ENCODE results near the gene NTNG1.

Gene NTNG1

GRCh38 chr1:107162745-107163144 lies 21.9 kb downstream of the NTNG1 start:
- no peak for TF ChIP-seq GATA2 (IDR thresholded peaks at IDR 0.05; ENCODE audit: low read depth, low read length)
- TF ChIP-seq GATA3 (IDR thresholded peaks at IDR 0.05; ENCODE audit: low read depth, low read length): no peak

- TF ChIP-seq GATA3 (IDR thresholded peaks at IDR 0.05; ENCODE audit: low read depth, low read length) (no peak), GATA2 (IDR thresholded peaks at IDR 0.05; ENCODE audit: low read depth, low read length) (no peak)
Observed at GRCh38 chr1:107169615-107170014, 28.8 kb downstream of the NTNG1 start.

GRCh38 chr1:107171333-107171732 lies 30.5 kb downstream of the NTNG1 start:
- TF ChIP-seq GATA3 (IDR thresholded peaks at IDR 0.05; ENCODE audit: low read depth, low read length): no peak
- no peak for TF ChIP-seq GATA2 (IDR thresholded peaks at IDR 0.05; ENCODE audit: low read depth, low read length)

- TF ChIP-seq GATA3 (IDR thresholded peaks at IDR 0.05; ENCODE audit: low read depth, low read length) (no peak), GATA2 (IDR thresholded peaks at IDR 0.05; ENCODE audit: low read depth, low read length) (no peak)
Observed at GRCh38 chr1:107172450-107173170, 31.8 kb downstream of the NTNG1 start.

GRCh38 chr1:107175102-107175909 lies 34.5 kb downstream of the NTNG1 start:
- TF ChIP-seq GATA2 (IDR thresholded peaks at IDR 0.05; ENCODE audit: low read depth, low read length) (no peak), GATA3 (IDR thresholded peaks at IDR 0.05; ENCODE audit: low read depth, low read length) (no peak)

- no peak for TF ChIP-seq GATA2 (IDR thresholded peaks at IDR 0.05; ENCODE audit: low read depth, low read length)
- no peak for TF ChIP-seq GATA3 (IDR thresholded peaks at IDR 0.05; ENCODE audit: low read depth, low read length)
Observed at GRCh38 chr1:107181253-107181969, 40.6 kb downstream of the NTNG1 start.

GRCh38 chr1:107183011-107183410 lies 42.2 kb downstream of the NTNG1 start:
- TF ChIP-seq GATA2 (IDR thresholded peaks at IDR 0.05; ENCODE audit: low read depth, low read length): no peak
- no peak for TF ChIP-seq GATA3 (IDR thresholded peaks at IDR 0.05; ENCODE audit: low read depth, low read length)

GRCh38 chr1:107184888-107185287 lies 44.0 kb downstream of the NTNG1 start:
- TF ChIP-seq GATA2 (IDR thresholded peaks at IDR 0.05; ENCODE audit: low read depth, low read length) (no peak), GATA3 (IDR thresholded peaks at IDR 0.05; ENCODE audit: low read depth, low read length) (no peak)

- TF ChIP-seq GATA2 (IDR thresholded peaks at IDR 0.05; ENCODE audit: low read depth, low read length): no peak
- TF ChIP-seq GATA3 (IDR thresholded peaks at IDR 0.05; ENCODE audit: low read depth, low read length): no peak
Observed at GRCh38 chr1:107187399-107187798, 46.6 kb downstream of the NTNG1 start.

GRCh38 chr1:107188160-107188559 lies 47.3 kb downstream of the NTNG1 start:
- TF ChIP-seq GATA2 (IDR thresholded peaks at IDR 0.05; ENCODE audit: low read depth, low read length): no peak
- no peak for TF ChIP-seq GATA3 (IDR thresholded peaks at IDR 0.05; ENCODE audit: low read depth, low read length)

GRCh38 chr1:107194380-107194779 lies 53.5 kb downstream of the NTNG1 start:
- no peak for TF ChIP-seq GATA3 (IDR thresholded peaks at IDR 0.05; ENCODE audit: low read depth, low read length)
- no peak for TF ChIP-seq GATA2 (IDR thresholded peaks at IDR 0.05; ENCODE audit: low read depth, low read length)

- TF ChIP-seq GATA2 (IDR thresholded peaks at IDR 0.05; ENCODE audit: low read depth, low read length) (no peak), GATA3 (IDR thresholded peaks at IDR 0.05; ENCODE audit: low read depth, low read length) (no peak)
Observed at GRCh38 chr1:107195476-107195875, 54.6 kb downstream of the NTNG1 start.

GRCh38 chr1:107196973-107197562 lies 56.2 kb downstream of the NTNG1 start:
- TF ChIP-seq GATA2 (IDR thresholded peaks at IDR 0.05; ENCODE audit: low read depth, low read length) (no peak), GATA3 (IDR thresholded peaks at IDR 0.05; ENCODE audit: low read depth, low read length) (no peak)

- TF ChIP-seq GATA3 (IDR thresholded peaks at IDR 0.05; ENCODE audit: low read depth, low read length) (no peak), GATA2 (IDR thresholded peaks at IDR 0.05; ENCODE audit: low read depth, low read length) (no peak)
Observed at GRCh38 chr1:107198561-107198960, 57.7 kb downstream of the NTNG1 start.

Data from SH-SY5Y (cell line).